DMS114 treated with DMSO at 0.1 percent for 48 hours (cell line): Measurements from ENCODE around the gene CCDC146.
"Not testable (repeated sequence)": the region's sequence is repeated elsewhere in the genome, so short reads cannot be mapped to it uniquely, and the experiment has no call there.

Experiments
- DNase-seq: peaks from one replicate; lab custom pipeline; 2025; ENCODE audit not compliant: unreplicated experiment; lab: John Stamatoyannopoulos, UW

Gene CCDC146

DNA sequence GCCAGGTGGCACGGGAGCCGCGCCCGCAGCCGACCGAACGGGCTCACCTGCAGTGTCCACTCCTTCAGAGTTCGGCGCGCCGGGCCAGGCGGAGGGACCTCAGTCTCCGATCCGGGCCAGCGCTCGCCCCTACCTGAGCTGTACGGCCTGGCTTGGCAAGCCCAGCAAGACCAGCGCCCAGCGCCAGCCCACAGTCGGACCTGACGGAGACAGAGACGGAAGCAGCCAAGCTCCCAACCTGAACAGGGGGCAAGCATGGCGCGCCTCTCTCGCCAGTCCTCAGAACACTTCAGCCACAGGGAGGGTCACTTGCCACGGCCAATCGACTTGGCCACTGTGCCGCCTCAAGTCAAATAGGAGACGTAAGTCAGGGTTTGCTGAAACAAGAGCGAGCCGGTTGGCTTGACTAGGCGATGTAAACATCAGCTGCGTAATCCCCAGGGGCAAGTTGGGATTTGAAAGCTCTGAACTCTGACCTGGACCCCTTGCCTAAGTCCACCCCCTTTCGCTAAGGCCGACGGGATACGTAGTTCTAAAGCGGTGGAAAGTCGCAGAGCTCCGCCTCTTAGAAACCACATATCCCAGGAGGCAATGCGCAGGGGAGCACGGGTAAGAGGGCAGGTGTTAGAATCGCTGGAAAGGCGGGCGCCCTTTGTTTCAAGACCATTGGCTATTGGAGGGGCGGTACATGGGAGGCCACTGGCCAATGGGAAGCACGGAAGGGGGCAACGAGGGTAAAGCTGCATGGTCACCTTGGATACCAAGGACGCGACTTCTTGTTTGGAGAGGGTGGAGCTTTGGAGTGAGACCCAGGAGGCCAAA, at the start of gene CCDC146:
TSS of gene CCDC146 (plus strand) at position 756 of the 822 bp plus-strand sequence. CDS start 45,054 bp downstream, outside the sequence.
- DNase-seq, result peak; percentile 99

GRCh38 chr7:77074786-77075396, 47.5 kb upstream of the CCDC146 start:
- DNase-seq, result not testable (repeated sequence)

GRCh38 chr7:77077060-77077459, 45.4 kb upstream of the CCDC146 start:
- not testable (repeated sequence) for DNase-seq

GRCh38 chr7:77079112-77079511, 43.3 kb upstream of the CCDC146 start:
- not testable (repeated sequence) for DNase-seq

- DNase-seq, result not testable (repeated sequence)
Observed at GRCh38 chr7:77079624-77080023, 42.8 kb upstream of the CCDC146 start.

GRCh38 chr7:77080236-77080635, 42.2 kb upstream of the CCDC146 start:
- not testable (repeated sequence) for DNase-seq

GRCh38 chr7:77082192-77082591, 40.2 kb upstream of the CCDC146 start:
- DNase-seq, result not testable (repeated sequence)

- not testable (repeated sequence) for DNase-seq
Observed at GRCh38 chr7:77092301-77092700, 30.1 kb upstream of the CCDC146 start.

DNA sequence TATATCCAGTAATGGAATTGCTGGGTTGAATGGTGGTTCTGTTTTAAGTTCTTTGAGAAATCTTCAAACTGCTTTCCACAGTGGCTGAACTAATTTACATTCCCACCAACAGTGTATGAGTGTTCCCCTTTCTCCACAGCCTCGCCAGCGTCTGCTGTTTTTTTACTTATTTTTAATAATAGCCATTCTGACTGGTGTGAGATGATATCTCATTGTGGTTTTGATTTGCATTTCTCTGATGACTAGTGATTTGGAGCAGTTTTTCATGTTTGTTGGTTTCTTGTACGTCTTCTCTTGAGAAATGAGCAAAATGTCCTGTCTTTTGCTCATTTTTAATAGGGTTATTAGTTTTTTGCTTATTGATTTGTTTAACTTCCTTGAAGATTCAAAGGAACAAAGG, 21.9 kb upstream of the CCDC146 start:
- not testable (repeated sequence) for DNase-seq

- not testable (repeated sequence) for DNase-seq
Observed at GRCh38 chr7:77101187-77101586, 21.2 kb upstream of the CCDC146 start.

- DNase-seq, result not testable (repeated sequence)
Observed at GRCh38 chr7:77102671-77103070, 19.7 kb upstream of the CCDC146 start.

GRCh38 chr7:77105904-77106303, 16.5 kb upstream of the CCDC146 start:
- DNase-seq, result not testable (repeated sequence)

- DNase-seq, result not testable (repeated sequence)
Observed at GRCh38 chr7:77107659-77108058, 14.8 kb upstream of the CCDC146 start.

GRCh38 chr7:77108362-77108761, 14.1 kb upstream of the CCDC146 start:
- not testable (repeated sequence) for DNase-seq

DNA sequence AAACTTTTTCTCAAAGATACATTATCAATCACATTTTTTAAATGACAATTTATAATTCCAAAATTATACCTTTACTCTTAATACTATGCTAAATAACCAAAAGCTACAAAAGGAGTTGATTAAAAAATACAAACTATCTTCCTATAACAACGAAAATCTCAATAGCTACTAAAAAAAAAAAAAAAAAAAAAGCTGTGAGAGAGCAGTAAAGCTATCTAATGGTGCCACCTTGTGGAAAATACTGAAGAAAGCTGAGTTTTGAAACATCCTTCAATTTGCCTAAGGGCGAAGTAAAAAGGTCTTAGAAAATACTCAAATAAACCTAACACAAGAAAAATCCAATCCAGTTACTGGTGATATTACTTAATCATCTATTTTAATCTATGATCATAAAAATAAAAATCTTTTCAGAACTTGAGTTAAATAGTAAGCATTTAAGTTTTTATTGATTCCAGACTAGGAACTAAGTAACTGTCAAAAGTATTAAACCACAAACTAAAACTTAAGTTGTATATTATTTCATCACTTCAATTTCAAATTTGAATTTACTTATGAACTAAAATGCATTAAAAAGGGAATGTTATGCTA, 9.6 kb upstream of the CCDC146 start:
- not testable (repeated sequence) for DNase-seq

GRCh38 chr7:77125486-77125885, 3.1 kb downstream of the CCDC146 start:
- DNase-seq, result not testable (repeated sequence)

- not testable (repeated sequence) for DNase-seq
Observed at GRCh38 chr7:77127009-77127408, 4.6 kb downstream of the CCDC146 start.

- not testable (repeated sequence) for DNase-seq
Observed at GRCh38 chr7:77128582-77129410, 6.4 kb downstream of the CCDC146 start.

DNA sequence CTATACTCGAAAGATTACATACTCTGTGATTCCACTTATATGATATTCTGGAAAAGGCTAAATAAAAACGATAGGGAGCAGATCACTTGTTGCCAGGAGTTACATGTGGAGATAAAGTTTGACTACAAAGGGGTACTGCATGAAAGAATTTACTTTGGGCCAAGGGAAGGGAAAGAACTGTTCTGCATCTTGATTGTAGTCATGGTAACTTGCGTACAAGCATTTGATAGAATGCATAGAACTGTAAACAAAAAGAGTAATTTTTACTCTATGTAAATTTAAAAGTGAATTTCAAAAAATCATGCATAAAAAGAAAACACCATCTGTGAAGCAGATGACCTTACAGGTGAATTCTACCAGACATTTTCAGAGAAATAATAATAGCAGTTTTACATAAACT, 9.4 kb downstream of the CCDC146 start:
- DNase-seq, result not testable (repeated sequence)

DNA sequence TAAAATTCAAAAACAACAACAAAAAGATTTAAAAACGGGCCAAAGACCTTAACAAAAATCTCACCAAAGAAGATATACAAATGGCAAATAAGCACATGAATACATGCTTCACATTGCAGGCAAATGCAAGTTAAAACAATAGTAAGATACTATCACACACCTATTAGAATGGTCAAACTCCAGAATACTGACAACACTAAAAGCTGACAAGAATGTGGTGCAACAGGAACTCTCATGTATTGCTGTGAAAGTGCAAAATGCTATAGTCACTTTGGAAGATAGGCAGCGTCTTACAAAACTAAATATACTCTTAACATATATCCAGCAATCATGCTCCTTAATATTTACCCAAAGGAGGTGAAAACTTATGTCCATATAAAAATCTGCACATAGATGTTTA, 16.3 kb downstream of the CCDC146 start:
- not testable (repeated sequence) for DNase-seq

DNA sequence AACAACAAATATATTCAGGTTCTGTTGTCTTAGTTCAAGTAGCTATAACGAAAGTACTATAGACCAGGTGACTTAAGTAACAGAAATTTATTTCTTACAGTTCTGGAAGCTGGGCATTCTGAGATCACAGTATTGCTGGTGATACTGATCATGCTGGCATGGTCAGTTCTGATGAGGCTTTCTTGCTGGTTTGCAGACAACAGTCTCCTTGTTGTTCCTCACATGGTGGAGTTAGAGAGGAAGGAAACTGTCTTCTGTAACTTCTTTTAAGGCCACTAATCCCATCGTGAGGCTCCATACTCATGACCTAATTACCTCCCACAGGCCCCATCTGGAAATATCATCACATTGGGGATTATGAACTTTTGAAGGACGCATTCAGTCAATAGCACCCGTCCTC, 17.9 kb downstream of the CCDC146 start:
- DNase-seq, result not testable (repeated sequence)
